ENCODE data around the gene FANCI. TPM values are rescaled to one million over a fixed set of nuclear protein-coding genes. Genes with fewer than 3 reads are reported as not detected.

The FANCI gene
- total and polyA plus RNA-seq, 2 of the 13 experiments (the other 11 are each of a cell fraction or from before 2014, with no cell fraction given), result 15.7 to 68.8 TPM

DNA sequence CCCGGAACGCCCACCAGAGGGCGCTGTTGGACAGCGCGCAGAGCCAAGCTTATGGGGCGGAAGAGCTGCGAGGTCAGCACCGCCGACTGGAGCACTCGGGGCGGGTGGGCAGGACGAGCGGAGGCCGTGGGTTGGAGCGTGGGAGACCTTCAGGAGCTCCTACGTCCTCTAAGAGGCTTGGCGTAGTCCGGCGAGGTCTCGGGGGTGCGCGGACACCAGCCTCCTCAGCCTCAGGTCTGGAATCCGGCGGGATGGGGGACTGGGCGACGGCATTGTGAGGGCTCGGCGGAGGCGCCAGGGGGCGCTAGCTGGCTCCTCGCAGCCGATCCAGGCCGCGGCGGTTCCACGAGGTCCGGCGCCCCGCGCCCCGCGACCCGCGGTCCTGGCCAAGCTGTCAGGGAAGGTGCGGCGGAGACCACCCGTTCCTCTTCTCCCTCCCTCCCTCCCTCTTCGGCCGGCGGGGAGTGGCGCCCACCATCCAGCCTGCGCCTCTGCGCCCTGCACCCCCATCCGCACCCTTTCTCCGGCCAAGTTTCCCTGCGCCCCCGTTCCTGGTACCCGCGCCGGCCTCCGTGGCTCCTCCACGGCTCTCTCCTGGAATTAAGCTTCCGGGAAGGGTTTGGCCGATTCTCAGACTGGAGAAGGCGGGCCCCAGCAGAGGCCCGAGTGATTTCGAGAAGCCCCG lies 115.1 kb downstream of the FANCI start (continued):
- TF ChIP-seq CREBL2 (CRISPR knock-in tag; IDR thresholded peaks at IDR 0.05; ENCODE audit: borderline replicate concordance) (no peak), RARA (CRISPR knock-in tag; IDR thresholded peaks at IDR 0.05) (no peak), PRDM15 (CRISPR knock-in tag; IDR thresholded peaks at IDR 0.05) (no peak), ZNF850 (CRISPR knock-in tag; conservative IDR thresholded peaks at IDR 0.05) (no peak), ZNF263 (CRISPR knock-in tag; IDR thresholded peaks at IDR 0.05) (peak; percentile 85; the same call in 1 of the 2 replicates), ZSCAN30 (CRISPR knock-in tag; IDR thresholded peaks at IDR 0.05) (no peak), MEIS2 (CRISPR knock-in tag; IDR thresholded peaks at IDR 0.05) (no peak), KDM2A (CRISPR knock-in tag; IDR thresholded peaks at IDR 0.05; ENCODE audit: borderline replicate concordance, low read depth) (peak; percentile 89), SNRNP70 (IDR thresholded peaks at IDR 0.05; ENCODE audit: low read depth, low read length) (no peak), SRSF9 (IDR thresholded peaks at IDR 0.05; ENCODE audit: borderline replicate concordance, insufficient read depth, low read depth, low read length, poor library complexity, severe bottlenecking) (no peak), HNRNPLL (IDR thresholded peaks at IDR 0.05; ENCODE audit: low read depth, low read length, poor library complexity, severe bottlenecking) (peak; percentile 12), HNRNPK (IDR thresholded peaks at IDR 0.05; ENCODE audit: low read depth, low read length, poor library complexity, severe bottlenecking) (no peak), SNAI1 (CRISPR knock-in tag; IDR thresholded peaks at IDR 0.05; ENCODE audit: borderline replicate concordance) (no peak), ZNF530 (CRISPR knock-in tag; IDR thresholded peaks at IDR 0.05; ENCODE audit: low read depth) (no peak), PRMT3 (CRISPR knock-in tag; IDR thresholded peaks at IDR 0.05; ENCODE audit: borderline replicate concordance, low read depth) (no peak), ZBTB14 (CRISPR knock-in tag; IDR thresholded peaks at IDR 0.05) (no peak), EEA1 (CRISPR knock-in tag; IDR thresholded peaks at IDR 0.05; ENCODE audit: borderline replicate concordance) (0 out of 2 replicates have a peak, but pooled peaks have one; percentile 67), ZNF687 (CRISPR knock-in tag; IDR thresholded peaks at IDR 0.05) (peak; percentile 78)
- TF ChIP-seq, protein P1, sequence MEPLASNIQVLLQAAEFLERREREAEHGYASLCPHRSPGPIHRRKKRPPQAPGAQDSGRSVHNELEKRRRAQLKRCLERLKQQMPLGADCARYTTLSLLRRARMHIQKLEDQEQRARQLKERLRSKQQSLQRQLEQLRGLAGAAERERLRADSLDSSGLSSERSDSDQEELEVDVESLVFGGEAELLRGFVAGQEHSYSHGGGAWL (CRISPR knock-in tag; IDR thresholded peaks at IDR 0.05), result peak; percentile 65; the same call in 1 of the 2 replicates

Measured in HepG2 (cell line).